ENCODE data around the gene TBC1D20. TPM values are rescaled to one million over a fixed set of nuclear protein-coding genes. Genes with fewer than 3 reads are reported as not detected.
"Not testable (repeated sequence)": the region's sequence is repeated elsewhere in the genome, so short reads cannot be mapped to it uniquely, and the experiment has no call there.

Gene TBC1D20
- total RNA-seq, 4 donors from 2014 or later = 38.1 to 43.6 (median 42.8) TPM

GRCh38 chr20:389220-389619, 73.1 kb downstream of the TBC1D20 start:
- TF ChIP-seq POLR2A (IDR thresholded peaks at IDR 0.05) (no peak), CTCF (IDR thresholded peaks at IDR 0.05) (no peak)
- H3K4me3 ChIP-seq = no peak overlapping the region
- H3K36me3 ChIP-seq = peaks cover 0 to 49% (median 0%) of the 10 kb centered on the region in 3 donors
- H3K9me3 ChIP-seq = no peaks in the 10 kb centered on the region
- H3K27ac ChIP-seq = no peak overlapping the region
- DNase-seq = no peak
- H3K4me1 ChIP-seq = no peaks in the 10 kb centered on the region
- no peaks in the 10 kb centered on the region for H3K27me3 ChIP-seq

- TF ChIP-seq CTCF (IDR thresholded peaks at IDR 0.05) (no peak), POLR2A (IDR thresholded peaks at IDR 0.05) (no peak)
- DNase-seq = no peak
Measured at GRCh38 chr20:388034-388994, 74.0 kb downstream of the TBC1D20 start.

DNA sequence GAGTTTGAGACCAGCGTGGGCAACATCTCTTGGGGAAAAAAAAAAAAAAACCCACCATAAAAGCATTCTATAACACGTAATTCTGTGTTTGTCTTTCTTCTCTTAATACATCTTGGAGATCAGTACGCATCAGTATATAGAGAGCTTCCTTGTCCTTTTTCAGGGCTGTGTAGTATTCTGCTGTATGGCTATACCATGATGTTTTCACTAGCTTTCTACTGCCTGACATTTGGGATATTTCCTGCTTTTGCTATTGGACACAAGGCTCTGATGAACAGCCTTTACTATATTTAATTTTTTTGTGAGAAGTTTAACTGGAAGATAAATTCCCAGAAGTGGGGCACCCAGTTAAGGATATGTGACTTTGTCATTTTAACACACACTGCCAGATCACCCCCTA, 74.8 kb downstream of the TBC1D20 start:
- Histone ChIP-seq H3K27me3 (no peaks in the 10 kb centered on the region), H3K27ac (no peak overlapping the region), H3K9me3 (no peaks in the 10 kb centered on the region), H3K4me1 (no peaks in the 10 kb centered on the region), H3K36me3 (peaks cover 0 to 44% (median 0%) of the 10 kb centered on the region in 3 donors), H3K4me3 (no peak overlapping the region)
- DNase-seq = no peak
- TF ChIP-seq POLR2A (IDR thresholded peaks at IDR 0.05) = no peak
- TF ChIP-seq CTCF (IDR thresholded peaks at IDR 0.05) = no peak

More at GRCh38 chr20:388034-388994, 74.0 kb downstream of the TBC1D20 start:
- Histone ChIP-seq H3K9me3 (no peaks in the 10 kb centered on the region), H3K27me3 (no peaks in the 10 kb centered on the region), H3K4me1 (no peaks in the 10 kb centered on the region), H3K27ac (no peak overlapping the region), H3K36me3 (peaks cover 0 to 49% (median 0%) of the 10 kb centered on the region in 3 donors), H3K4me3 (no peak overlapping the region)

DNA sequence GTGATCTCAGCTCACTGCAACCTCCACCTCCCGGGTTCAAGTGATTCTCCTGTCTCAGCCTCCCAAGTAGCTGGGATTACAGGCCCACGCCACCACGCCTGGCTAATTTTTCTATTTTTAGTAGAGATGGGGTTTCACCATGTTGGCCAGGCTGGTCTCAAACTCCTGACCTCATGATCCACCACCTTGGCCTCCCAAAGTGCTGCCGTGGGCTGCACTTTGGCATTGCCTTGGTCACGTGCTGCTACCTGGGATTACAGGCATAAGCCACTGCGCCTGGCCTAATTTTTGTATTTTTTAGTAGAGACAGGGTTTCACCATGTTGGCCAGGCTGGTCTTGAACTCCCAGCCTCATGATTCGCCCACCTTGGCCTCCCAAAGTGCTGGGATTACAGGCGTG, 75.7 kb downstream of the TBC1D20 start:
- H3K4me1 ChIP-seq, H3K9me3 ChIP-seq, H3K27ac ChIP-seq, DNase-seq, H3K4me3 ChIP-seq, H3K27me3 ChIP-seq: not testable (repeated sequence)
- peaks cover 0 to 35% (median 0%) of the 10 kb centered on the region in 3 donors for H3K36me3 ChIP-seq

Small RNAs within 50 kb of the gene (small RNA-seq; reads per million reads assigned to genes)
- 0 reads per million in 2 donors for gene RF00019

Other genes starting within 250 kb of the TBC1D20 start
- not detected for gene DEFB129, start 235.3 kb downstream of the TBC1D20 start, total RNA-seq
- not detected for gene DEFB132, start 204.8 kb downstream of the TBC1D20 start, total RNA-seq
- gene C20orf96, start 171.8 kb downstream of the TBC1D20 start, total RNA-seq = 10 to 100 TPM in 2 of 4 donors, 1 to 10 TPM in 2; 6.3 to 41.3 (median 10.5) TPM
- gene ZCCHC3, start 165.0 kb downstream of the TBC1D20 start, total RNA-seq = 10 to 100 TPM in 3 of 4 donors, 1 to 10 TPM in 1; 9.6 to 17.3 (median 13.9) TPM
- gene SOX12, start 137.0 kb downstream of the TBC1D20 start, total RNA-seq = 1 to 10 TPM; 1.4 to 7.4 (median 2.5) TPM
- 1 to 10 TPM; 2.1 to 5.5 (median 4.6) TPM for gene NRSN2, start 115.4 kb downstream of the TBC1D20 start, total RNA-seq
- gene TRIB3, start 81.8 kb downstream of the TBC1D20 start, total RNA-seq = 10 to 100 TPM in 2 of 4 donors, 1 to 10 TPM in 2; 8.3 to 22.7 (median 12.1) TPM
- 100 to 1,000 TPM; 133 to 254 (median 154) TPM for gene RBCK1, start 54.2 kb downstream of the TBC1D20 start, total RNA-seq
- 100 to 1,000 TPM in 2 of 4 donors, 10 to 100 TPM in 2; 60.2 to 105 (median 97.3) TPM for gene CSNK2A1, start 81.3 kb upstream of the TBC1D20 start, total RNA-seq
- gene TCF15, start 147.8 kb upstream of the TBC1D20 start, total RNA-seq = not detected
- 10 to 100 TPM; 15.0 to 83.0 (median 29.9) TPM for gene SRXN1, start 190.7 kb upstream of the TBC1D20 start, total RNA-seq
- gene SCRT2, start 213.3 kb upstream of the TBC1D20 start, total RNA-seq = not detected

Data from Peyer's patch (tissue), 4 donors.